Measurements from ENCODE around the gene DIS3L2. TPM values are rescaled to one million over a fixed set of nuclear protein-coding genes. Genes with fewer than 3 reads are reported as not detected.
"Not testable (repeated sequence)": the region's sequence is repeated elsewhere in the genome, so short reads cannot be mapped to it uniquely, and the experiment has no call there.

DIS3L2 gene
- total and polyA plus RNA-seq, 10 donors, result 9.1 to 59.8 (median 35.4) TPM

DNA sequence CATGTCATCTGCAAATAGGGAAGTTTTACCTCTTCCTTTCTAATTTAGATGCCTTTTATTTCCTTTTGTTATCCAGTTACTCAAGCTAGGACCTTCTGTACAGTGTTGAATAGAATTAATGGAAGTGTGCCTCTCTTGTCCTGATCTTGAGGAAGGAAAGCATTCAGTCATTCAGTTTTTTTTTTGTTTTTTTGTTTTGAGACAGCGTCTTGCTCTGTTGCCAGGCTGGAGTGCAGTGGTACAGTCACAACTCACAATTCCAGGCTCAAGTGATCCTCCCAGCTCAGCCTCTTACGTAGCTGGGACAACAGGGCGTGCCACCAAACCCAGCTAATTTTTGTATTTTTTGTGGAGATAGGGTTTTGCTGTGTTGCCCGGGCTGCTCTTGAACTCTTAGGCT is 213.1 kb downstream of the DIS3L2 start:
- 85 to 93% (median 90%) methylated on average over 4 of the region's 4 CpGs for WGBS, 5 donors
- Histone ChIP-seq H3K27me3 (replicated peaks in 1 of 7) (no peaks in the 10 kb centered on the region), H3K4me3 (no peak overlapping the region), H3K36me3 (peaks cover 0 to 4% (median 0%) of the 10 kb centered on the region in 6 donors), H3K27ac (no peak overlapping the region), H3K9me3 (no peaks in the 10 kb centered on the region), H3K4me1 (peaks cover 2 to 14% (median 5%) of the 10 kb centered on the region in 6 donors)
- TF ChIP-seq POLR2AphosphoS5 (IDR thresholded peaks at IDR 0.05), result no peak
- TF ChIP-seq, protein P1, sequence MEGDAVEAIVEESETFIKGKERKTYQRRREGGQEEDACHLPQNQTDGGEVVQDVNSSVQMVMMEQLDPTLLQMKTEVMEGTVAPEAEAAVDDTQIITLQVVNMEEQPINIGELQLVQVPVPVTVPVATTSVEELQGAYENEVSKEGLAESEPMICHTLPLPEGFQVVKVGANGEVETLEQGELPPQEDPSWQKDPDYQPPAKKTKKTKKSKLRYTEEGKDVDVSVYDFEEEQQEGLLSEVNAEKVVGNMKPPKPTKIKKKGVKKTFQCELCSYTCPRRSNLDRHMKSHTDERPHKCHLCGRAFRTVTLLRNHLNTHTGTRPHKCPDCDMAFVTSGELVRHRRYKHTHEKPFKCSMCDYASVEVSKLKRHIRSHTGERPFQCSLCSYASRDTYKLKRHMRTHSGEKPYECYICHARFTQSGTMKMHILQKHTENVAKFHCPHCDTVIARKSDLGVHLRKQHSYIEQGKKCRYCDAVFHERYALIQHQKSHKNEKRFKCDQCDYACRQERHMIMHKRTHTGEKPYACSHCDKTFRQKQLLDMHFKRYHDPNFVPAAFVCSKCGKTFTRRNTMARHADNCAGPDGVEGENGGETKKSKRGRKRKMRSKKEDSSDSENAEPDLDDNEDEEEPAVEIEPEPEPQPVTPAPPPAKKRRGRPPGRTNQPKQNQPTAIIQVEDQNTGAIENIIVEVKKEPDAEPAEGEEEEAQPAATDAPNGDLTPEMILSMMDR (IDR thresholded peaks at IDR 0.05 in 8 of 11, conservative IDR thresholded peaks at IDR 0.05 in 3 of 11), result no peak
- TF ChIP-seq POLR2A (IDR thresholded peaks at IDR 0.05), result no peak
- DNase-seq, result no peak
- intact Hi-C loops (cut with DNase I; ENCODE audit: low total_unique reads), result no loop called here

DNA sequence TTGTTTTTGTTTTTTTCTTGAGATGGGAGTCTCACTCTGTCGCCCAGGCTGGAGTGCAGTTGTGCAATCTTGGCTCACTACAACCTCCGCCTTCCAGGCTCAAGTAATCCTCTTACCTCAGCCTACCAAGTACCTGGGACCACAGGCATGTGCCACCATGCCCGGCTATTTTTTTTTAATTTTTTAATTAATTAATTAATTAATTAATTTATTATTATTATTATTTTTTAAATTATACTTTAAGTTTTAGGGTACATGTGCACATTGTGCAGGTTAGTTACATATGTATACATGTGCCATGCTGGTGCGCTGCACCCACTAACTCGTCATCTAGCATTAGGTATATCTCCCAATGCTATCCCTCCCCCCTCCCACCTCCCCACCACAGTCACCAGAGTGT is 215.1 kb downstream of the DIS3L2 start:
- H3K9me3 ChIP-seq; H3K4me3 ChIP-seq; H3K27me3 ChIP-seq (replicated peaks in 1 of 7); DNase-seq; H3K4me1 ChIP-seq; H3K27ac ChIP-seq; H3K36me3 ChIP-seq; intact Hi-C loops (cut with DNase I; ENCODE audit: low total_unique reads): not testable (repeated sequence)
- WGBS, 5 donors, result 93 to 98% (median 96%) methylated on average over 3 to 5 of the region's 5 CpGs

DNA sequence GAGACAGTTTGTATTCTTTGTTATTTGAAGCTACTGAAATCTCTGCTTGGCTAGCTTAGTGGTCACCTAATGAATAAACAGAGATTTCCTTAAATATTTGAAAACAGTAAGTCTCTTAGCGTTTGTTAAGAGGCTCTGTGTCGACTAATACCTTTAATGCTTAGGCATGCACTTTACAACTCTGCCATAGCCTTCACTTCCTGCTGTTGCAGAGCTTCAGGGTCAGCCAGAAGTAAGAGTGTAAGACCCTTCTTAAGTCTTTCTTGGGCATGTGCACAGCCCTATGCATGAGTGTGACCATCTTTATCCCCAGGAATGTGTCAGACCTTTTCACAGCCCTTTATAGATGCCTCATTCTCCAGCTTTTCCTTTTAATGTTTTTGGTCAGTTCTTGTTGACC is 221.8 kb downstream of the DIS3L2 start:
- no peaks in the 10 kb centered on the region for H3K4me1 ChIP-seq
- H3K9me3 ChIP-seq, result no peaks in the 10 kb centered on the region
- WGBS, 5 donors, result 68 to 92% (median 80%) methylated on average over 2 of the region's 2 CpGs
- H3K27me3 ChIP-seq (replicated peaks in 1 of 7), result no peaks in the 10 kb centered on the region
- TF ChIP-seq POLR2AphosphoS5 (IDR thresholded peaks at IDR 0.05) (no peak), POLR2A (IDR thresholded peaks at IDR 0.05) (no peak)
- TF ChIP-seq, protein P1 (IDR thresholded peaks at IDR 0.05 in 8 of 11, conservative IDR thresholded peaks at IDR 0.05 in 3 of 11), result no peak
- no peak for DNase-seq
- H3K27ac ChIP-seq, result no peak overlapping the region
- intact Hi-C loops (cut with DNase I; ENCODE audit: low total_unique reads), result no loop called here
- no peak overlapping the region for H3K4me3 ChIP-seq
- H3K36me3 ChIP-seq, result peaks cover 0 to 19% (median 0%) of the 10 kb centered on the region in 6 donors

DNA sequence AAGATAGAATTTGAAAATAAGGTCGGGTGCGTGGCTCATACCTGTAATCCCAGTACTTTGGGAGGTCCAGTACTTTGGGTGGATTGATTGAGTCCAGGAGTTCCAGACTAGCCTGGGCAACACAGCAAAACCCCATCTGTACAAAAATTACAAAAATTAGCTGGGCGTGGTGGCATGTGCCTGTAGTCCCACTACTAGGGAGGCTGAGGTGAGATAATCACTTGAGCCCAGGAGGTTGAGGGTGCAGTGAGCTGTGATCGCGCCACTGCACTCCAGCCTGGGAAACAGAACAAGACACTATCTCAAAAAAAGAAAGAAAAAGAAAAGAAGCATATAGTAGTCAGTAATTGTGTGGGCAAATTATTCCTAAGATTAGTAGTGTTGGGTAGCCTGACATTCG is 222.8 kb downstream of the DIS3L2 start:
- DNase-seq, result no peak
- Histone ChIP-seq H3K27me3 (replicated peaks in 1 of 7) (no peaks in the 10 kb centered on the region), H3K27ac (no peak overlapping the region), H3K36me3 (peaks cover 0 to 19% (median 0%) of the 10 kb centered on the region in 6 donors), H3K4me1 (no peaks in the 10 kb centered on the region), H3K4me3 (no peak overlapping the region), H3K9me3 (no peaks in the 10 kb centered on the region)
- TF ChIP-seq POLR2AphosphoS5 (IDR thresholded peaks at IDR 0.05) (no peak), POLR2A (IDR thresholded peaks at IDR 0.05) (no peak)
- TF ChIP-seq, protein P1 (IDR thresholded peaks at IDR 0.05 in 8 of 11, conservative IDR thresholded peaks at IDR 0.05 in 3 of 11), result no peak
- intact Hi-C loops (cut with DNase I; ENCODE audit: low total_unique reads), result no loop called here
- 95 to 99% (median 97%) methylated on average over 6 of the region's 6 CpGs for WGBS, 5 donors

DNA sequence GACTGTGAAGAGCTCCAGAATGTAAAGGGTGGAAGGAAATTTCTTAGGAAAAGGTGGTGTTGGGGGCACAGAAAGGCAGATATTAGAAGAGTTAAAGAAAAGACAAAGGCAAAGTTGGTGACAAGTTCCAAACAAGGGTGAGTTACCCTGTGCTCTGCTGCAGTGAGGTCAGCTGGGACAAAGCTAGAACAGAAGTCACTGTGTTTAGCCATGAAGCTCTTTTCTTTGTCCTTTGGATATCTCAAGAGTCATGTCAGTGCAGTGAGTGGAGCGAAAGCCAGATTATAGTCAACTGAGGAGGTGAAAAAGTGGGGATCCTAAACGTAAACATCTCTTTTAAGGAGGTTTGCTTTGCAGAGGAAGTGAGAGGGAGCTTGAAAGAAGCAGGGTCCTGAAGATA is 229.3 kb downstream of the DIS3L2 start:
- Histone ChIP-seq H3K9me3 (peaks cover 0 to 25% (median 14%) of the 10 kb centered on the region in 8 donors), H3K27me3 (replicated peaks in 1 of 7) (no peaks in the 10 kb centered on the region), H3K4me1 (no peaks in the 10 kb centered on the region), H3K4me3 (no peak overlapping the region), H3K36me3 (peaks cover 0 to 36% (median 2%) of the 10 kb centered on the region in 6 donors), H3K27ac (no peak overlapping the region)
- 83 to 96% (median 91%) methylated on average over 2 of the region's 2 CpGs for WGBS, 5 donors
- intact Hi-C loops (cut with DNase I; ENCODE audit: low total_unique reads), result no loop called here
- TF ChIP-seq POLR2A (IDR thresholded peaks at IDR 0.05) (no peak), POLR2AphosphoS5 (IDR thresholded peaks at IDR 0.05) (no peak)
- no peak for DNase-seq
